HEK293 (cell line): ENCODE results near the gene ANGEL1.

Experiments
- CTCF ChIA-PET: fragments of 350-600 bp; formaldehyde crosslinking; extraction: SDS; loops from one replicate; lab custom pipeline; 2021; ENCODE audit warnings: antibody characterized with exemption; lab: Yijun Ruan, JAX
- POLR2A ChIA-PET: fragments of 300-600 bp; formaldehyde crosslinking; extraction: SDS; loops from one replicate; lab custom pipeline; 2020; ENCODE audit warnings: antibody characterized with exemption, inconsistent platforms; lab: Yijun Ruan, JAX
- H3K27ac ChIP-seq: fragments of 200-500 bp; sonication (Bioruptor generic); 2 replicates; pipeline ENCODE4 v1.5.1; 2014; ENCODE audit warnings: low read depth, low read length, control low read depth, inconsistent platforms; ENCODE audit errors: extremely low read depth
- H3K36me3 ChIP-seq, 2 experiments: fragments of 200-500 bp in 1 of 2; sonication (Bioruptor generic) in 1 of 2; 1 replicate in 1 of 2; 2 replicates in 1 of 2; pipeline ENCODE4 v1.5.1; 2014 to 2017; ENCODE audit warnings: inconsistent platforms in 2 of 2, low read length in 2 of 2; ENCODE audit not compliant: control insufficient read depth in 2 of 2, insufficient read depth in 1 of 2
- H3K4me1 ChIP-seq: fragments of 200-500 bp; sonication (Bioruptor generic); 2 replicates; pipeline ENCODE4 v1.5.1; 2014; ENCODE audit warnings: mild to moderate bottlenecking, low read length, inconsistent platforms; ENCODE audit not compliant: control insufficient read depth, insufficient read depth
- H3K4me3 ChIP-seq: 2 replicates; pipeline ENCODE4 v1.5.1; 2011; ENCODE audit warnings: low read depth, mild to moderate bottlenecking, control low read depth, low read length, moderate library complexity
- H3K9me3 ChIP-seq: fragments of 200-500 bp; sonication (Bioruptor generic); 2 replicates; pipeline ENCODE4 v1.5.1; 2014; ENCODE audit warnings: low read depth, low read length, inconsistent platforms; ENCODE audit not compliant: control insufficient read depth, insufficient read depth
- BCL6B ChIP-seq: fragments of 450-650 bp; formaldehyde crosslinking; IDR thresholded peaks from 2 replicates; pipeline ENCODE4 v1.5.1; 2017; ENCODE audit warnings: missing biosample characterization, missing genetic modification characterization
- TRIM28 ChIP-seq: IDR thresholded peaks from 2 replicates; pipeline ENCODE4 v1.6.1; 2011; ENCODE audit warnings: low read length, control low read depth, borderline replicate concordance
- YY1 ChIP-seq: fragments of 450-650 bp; formaldehyde crosslinking; IDR thresholded peaks from 2 replicates; pipeline ENCODE4 v1.5.1; 2018; ENCODE audit warnings: missing biosample characterization, missing genetic modification characterization
- ZNF132 ChIP-seq: fragments of 450-650 bp; formaldehyde crosslinking; IDR thresholded peaks from 2 replicates; pipeline ENCODE4 v1.5.1; 2017; ENCODE audit warnings: missing biosample characterization, missing genetic modification characterization, borderline replicate concordance
- ZNF202 ChIP-seq: fragments of 450-650 bp; formaldehyde crosslinking; IDR thresholded peaks from 2 replicates; pipeline ENCODE4 v1.5.1; 2016; ENCODE audit warnings: missing biosample characterization, missing genetic modification characterization, borderline replicate concordance
- ZNF274 ChIP-seq, 2 experiments: fragments of 200-500 bp in 1 of 2; fragments of 450-650 bp in 1 of 2; sonication (Bioruptor generic) in 1 of 2; formaldehyde crosslinking in 1 of 2; IDR thresholded peaks; 2 replicates each; pipeline versions ENCODE4 v1.5.1 to v1.6.1; 2014 to 2016; ENCODE audit warnings: borderline replicate concordance in 1 of 2, inconsistent platforms in 1 of 2, low read length in 1 of 2, missing biosample characterization in 1 of 2, missing genetic modification characterization in 1 of 2
- ZNF311 ChIP-seq: fragments of 450-650 bp; formaldehyde crosslinking; IDR thresholded peaks from 2 replicates; pipeline ENCODE4 v1.5.1; 2017; ENCODE audit warnings: missing biosample characterization, missing genetic modification characterization, borderline replicate concordance
- ZNF558 ChIP-seq: fragments of 450-650 bp; formaldehyde crosslinking; IDR thresholded peaks from 2 replicates; pipeline ENCODE4 v1.5.1; 2016; ENCODE audit warnings: missing biosample characterization, missing genetic modification characterization
- ZNF571 ChIP-seq: fragments of 450-650 bp; formaldehyde crosslinking; IDR thresholded peaks from 2 replicates; pipeline ENCODE4 v1.5.0; 2017; ENCODE audit warnings: missing biosample characterization, missing genetic modification characterization
- ZNF580 ChIP-seq: fragments of 450-650 bp; formaldehyde crosslinking; IDR thresholded peaks from 2 replicates; pipeline ENCODE4 v1.5.1; 2016; ENCODE audit warnings: missing biosample characterization, missing genetic modification characterization
- ZNF610 ChIP-seq: fragments of 450-650 bp; formaldehyde crosslinking; IDR thresholded peaks from 2 replicates; pipeline ENCODE4 v1.5.1; 2016; ENCODE audit warnings: missing biosample characterization, missing genetic modification characterization, borderline replicate concordance
- ZNF785 ChIP-seq: fragments of 450-650 bp; formaldehyde crosslinking; IDR thresholded peaks from 2 replicates; pipeline ENCODE4 v1.5.1; 2016; ENCODE audit warnings: missing biosample characterization, missing genetic modification characterization
- ZSCAN4 ChIP-seq: fragments of 450-650 bp; formaldehyde crosslinking; IDR thresholded peaks from 2 replicates; pipeline ENCODE4 v1.5.1; 2017; ENCODE audit warnings: missing biosample characterization, missing genetic modification characterization
- TF ChIP-seq, protein P1 (sequence below): fragments of 450-650 bp; formaldehyde crosslinking; IDR thresholded peaks from 2 replicates; pipeline ENCODE4 v1.5.1; 2016; ENCODE audit warnings: missing biosample characterization, missing genetic modification characterization, borderline replicate concordance
- TF ChIP-seq, protein P2 (sequence below): IDR thresholded peaks from 2 replicates; pipeline ENCODE4 v1.6.1; 2011; ENCODE audit warnings: mild to moderate bottlenecking, low read depth, low read length, borderline replicate concordance

Gene ANGEL1

GRCh38 chr14:76775695-76776427 lies 36.8 kb downstream of the ANGEL1 start:
- TF ChIP-seq ZNF202 (tag by site-specific recombination) = no peak
- TF ChIP-seq ZSCAN4 = no peak
- TF ChIP-seq, protein P1, sequence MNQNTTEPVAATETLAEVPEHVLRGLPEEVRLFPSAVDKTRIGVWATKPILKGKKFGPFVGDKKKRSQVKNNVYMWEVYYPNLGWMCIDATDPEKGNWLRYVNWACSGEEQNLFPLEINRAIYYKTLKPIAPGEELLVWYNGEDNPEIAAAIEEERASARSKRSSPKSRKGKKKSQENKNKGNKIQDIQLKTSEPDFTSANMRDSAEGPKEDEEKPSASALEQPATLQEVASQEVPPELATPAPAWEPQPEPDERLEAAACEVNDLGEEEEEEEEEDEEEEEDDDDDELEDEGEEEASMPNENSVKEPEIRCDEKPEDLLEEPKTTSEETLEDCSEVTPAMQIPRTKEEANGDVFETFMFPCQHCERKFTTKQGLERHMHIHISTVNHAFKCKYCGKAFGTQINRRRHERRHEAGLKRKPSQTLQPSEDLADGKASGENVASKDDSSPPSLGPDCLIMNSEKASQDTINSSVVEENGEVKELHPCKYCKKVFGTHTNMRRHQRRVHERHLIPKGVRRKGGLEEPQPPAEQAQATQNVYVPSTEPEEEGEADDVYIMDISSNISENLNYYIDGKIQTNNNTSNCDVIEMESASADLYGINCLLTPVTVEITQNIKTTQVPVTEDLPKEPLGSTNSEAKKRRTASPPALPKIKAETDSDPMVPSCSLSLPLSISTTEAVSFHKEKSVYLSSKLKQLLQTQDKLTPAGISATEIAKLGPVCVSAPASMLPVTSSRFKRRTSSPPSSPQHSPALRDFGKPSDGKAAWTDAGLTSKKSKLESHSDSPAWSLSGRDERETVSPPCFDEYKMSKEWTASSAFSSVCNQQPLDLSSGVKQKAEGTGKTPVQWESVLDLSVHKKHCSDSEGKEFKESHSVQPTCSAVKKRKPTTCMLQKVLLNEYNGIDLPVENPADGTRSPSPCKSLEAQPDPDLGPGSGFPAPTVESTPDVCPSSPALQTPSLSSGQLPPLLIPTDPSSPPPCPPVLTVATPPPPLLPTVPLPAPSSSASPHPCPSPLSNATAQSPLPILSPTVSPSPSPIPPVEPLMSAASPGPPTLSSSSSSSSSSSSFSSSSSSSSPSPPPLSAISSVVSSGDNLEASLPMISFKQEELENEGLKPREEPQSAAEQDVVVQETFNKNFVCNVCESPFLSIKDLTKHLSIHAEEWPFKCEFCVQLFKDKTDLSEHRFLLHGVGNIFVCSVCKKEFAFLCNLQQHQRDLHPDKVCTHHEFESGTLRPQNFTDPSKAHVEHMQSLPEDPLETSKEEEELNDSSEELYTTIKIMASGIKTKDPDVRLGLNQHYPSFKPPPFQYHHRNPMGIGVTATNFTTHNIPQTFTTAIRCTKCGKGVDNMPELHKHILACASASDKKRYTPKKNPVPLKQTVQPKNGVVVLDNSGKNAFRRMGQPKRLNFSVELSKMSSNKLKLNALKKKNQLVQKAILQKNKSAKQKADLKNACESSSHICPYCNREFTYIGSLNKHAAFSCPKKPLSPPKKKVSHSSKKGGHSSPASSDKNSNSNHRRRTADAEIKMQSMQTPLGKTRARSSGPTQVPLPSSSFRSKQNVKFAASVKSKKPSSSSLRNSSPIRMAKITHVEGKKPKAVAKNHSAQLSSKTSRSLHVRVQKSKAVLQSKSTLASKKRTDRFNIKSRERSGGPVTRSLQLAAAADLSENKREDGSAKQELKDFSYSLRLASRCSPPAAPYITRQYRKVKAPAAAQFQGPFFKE (tag by site-specific recombination) = no peak
- no peak for TF ChIP-seq ZNF580 (tag by site-specific recombination)
- no peak for TF ChIP-seq YY1 (tag by site-specific recombination)
- no peak for TF ChIP-seq BCL6B (tag by site-specific recombination)
- no peak for TF ChIP-seq ZNF132 (tag by site-specific recombination)
- no peak for TF ChIP-seq ZNF311 (tag by site-specific recombination)
- TF ChIP-seq TRIM28 = no peak
- no peak for TF ChIP-seq ZNF558
- no peak for TF ChIP-seq ZNF274 (IDR thresholded peaks at IDR 0.05; ENCODE audit: low read length)
- TF ChIP-seq ZNF274 (tag by site-specific recombination; IDR thresholded peaks at IDR 0.05; ENCODE audit: borderline replicate concordance) = no peak
- TF ChIP-seq, protein P2, sequence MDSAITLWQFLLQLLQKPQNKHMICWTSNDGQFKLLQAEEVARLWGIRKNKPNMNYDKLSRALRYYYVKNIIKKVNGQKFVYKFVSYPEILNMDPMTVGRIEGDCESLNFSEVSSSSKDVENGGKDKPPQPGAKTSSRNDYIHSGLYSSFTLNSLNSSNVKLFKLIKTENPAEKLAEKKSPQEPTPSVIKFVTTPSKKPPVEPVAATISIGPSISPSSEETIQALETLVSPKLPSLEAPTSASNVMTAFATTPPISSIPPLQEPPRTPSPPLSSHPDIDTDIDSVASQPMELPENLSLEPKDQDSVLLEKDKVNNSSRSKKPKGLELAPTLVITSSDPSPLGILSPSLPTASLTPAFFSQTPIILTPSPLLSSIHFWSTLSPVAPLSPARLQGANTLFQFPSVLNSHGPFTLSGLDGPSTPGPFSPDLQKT = no peak
- no peak for TF ChIP-seq ZNF610 (tag by site-specific recombination)
- TF ChIP-seq ZNF785 (tag by site-specific recombination) = no peak
- TF ChIP-seq ZNF571 (tag by site-specific recombination) = no peak
- TF ChIP-seq, all 188 proteins: peak for 0
- Histone ChIP-seq H3K27ac (no peak overlapping the region), H3K4me1 (0 out of 2 replicates have a peak, but pooled peaks cover 2% of the 10 kb centered on the region), H3K4me3 (no peak overlapping the region), H3K36me3 (peaks cover 0 to 22% of the 10 kb centered on the region in 2 experiments; a peak in 1 of 3 replicates), H3K9me3 (no peaks in the 10 kb centered on the region)
- ChIA-PET POLR2A (no interaction called here), CTCF (interaction anchor here (0.6 to 3.6 kb wide), 4 partner anchors 15 to 65 kb away, joined by 3 to 14 read pairs (median 3); no protein-coding TSS in a partner anchor)
